Measurements from ENCODE around the gene ZNF582. TPM values are rescaled to one million over a fixed set of nuclear protein-coding genes. Genes with fewer than 3 reads are reported as not detected.

Gene ZNF582
- total RNA-seq, result 1 to 10 TPM; 2.1 to 2.6 TPM

DNA sequence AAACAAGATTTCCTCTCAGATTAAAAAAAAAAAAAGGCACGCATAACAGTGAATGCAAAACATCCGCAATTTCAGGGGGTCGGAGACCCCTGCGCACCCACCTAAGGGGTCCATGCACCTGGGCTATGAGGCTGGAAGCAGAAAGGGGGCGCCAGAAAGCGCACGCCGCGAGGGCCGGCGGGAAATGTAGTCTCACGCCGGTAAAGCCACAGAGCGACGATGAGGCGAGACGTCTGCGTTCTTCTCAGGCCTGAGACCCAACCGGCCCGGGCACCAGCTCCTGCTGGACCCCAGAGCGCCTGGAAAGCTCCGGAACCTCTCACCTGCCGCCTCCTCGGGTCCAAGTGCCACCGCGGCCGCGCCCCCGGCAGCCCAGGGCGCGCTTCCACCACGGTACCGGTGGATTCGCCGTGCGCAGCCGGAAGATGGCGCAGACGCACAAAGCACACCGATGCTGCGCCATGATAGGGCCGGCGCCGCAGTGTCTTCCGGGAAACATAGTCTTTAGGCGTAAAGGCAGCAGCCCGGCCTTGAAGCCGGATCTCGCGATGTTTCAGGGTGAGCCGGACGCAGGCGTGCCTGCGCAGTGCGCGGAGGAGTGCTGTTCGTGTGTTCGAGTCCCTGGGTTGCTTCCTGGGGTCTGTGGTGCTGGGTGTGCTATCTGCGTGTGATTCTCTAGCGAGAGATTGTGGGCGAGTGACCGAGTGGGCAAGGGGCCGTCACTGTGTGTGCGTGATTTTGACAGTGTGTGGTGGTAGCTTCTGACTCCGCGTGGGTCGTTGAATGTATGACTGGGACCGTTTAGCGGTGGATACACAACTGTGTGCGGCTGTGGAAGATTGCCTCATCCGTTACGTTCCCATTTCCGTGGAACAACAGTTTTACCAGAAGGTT is at the start of gene ZNF582:
Gene ZNF582 (minus strand): TSS at position 416 of the 894 bp plus-strand sequence. CDS start 1,782 bp downstream, outside the sequence.
- Histone ChIP-seq H3K4me3 (peak within 1 kb of the TSS; percentile 99), H3K36me3 (peaks cover 20% of the 10 kb centered on the region), H3K27me3 (replicated peaks; ENCODE audit: insufficient read depth) (no peaks in the 10 kb centered on the region), H3K27ac (peak within 1 kb of the TSS; percentile 92 to 96), H3K9me3 (peaks cover 3% of the 10 kb centered on the region), H3K4me1 (ENCODE audit: control insufficient read depth in 1 of 2, low read depth in 2 of 2) (peaks cover 9 to 14% of the 10 kb centered on the region in 2 donors)
- peak; percentile 84 for DNase-seq (ENCODE audit: low spot score)
- peak; percentile 95 for ATAC-seq (ENCODE audit: insufficient number of reproducible peaks, low FRiP score, low read depth)
- TF ChIP-seq, protein P1, sequence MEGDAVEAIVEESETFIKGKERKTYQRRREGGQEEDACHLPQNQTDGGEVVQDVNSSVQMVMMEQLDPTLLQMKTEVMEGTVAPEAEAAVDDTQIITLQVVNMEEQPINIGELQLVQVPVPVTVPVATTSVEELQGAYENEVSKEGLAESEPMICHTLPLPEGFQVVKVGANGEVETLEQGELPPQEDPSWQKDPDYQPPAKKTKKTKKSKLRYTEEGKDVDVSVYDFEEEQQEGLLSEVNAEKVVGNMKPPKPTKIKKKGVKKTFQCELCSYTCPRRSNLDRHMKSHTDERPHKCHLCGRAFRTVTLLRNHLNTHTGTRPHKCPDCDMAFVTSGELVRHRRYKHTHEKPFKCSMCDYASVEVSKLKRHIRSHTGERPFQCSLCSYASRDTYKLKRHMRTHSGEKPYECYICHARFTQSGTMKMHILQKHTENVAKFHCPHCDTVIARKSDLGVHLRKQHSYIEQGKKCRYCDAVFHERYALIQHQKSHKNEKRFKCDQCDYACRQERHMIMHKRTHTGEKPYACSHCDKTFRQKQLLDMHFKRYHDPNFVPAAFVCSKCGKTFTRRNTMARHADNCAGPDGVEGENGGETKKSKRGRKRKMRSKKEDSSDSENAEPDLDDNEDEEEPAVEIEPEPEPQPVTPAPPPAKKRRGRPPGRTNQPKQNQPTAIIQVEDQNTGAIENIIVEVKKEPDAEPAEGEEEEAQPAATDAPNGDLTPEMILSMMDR (IDR thresholded peaks at IDR 0.05), result peak; percentile 57

DNA sequence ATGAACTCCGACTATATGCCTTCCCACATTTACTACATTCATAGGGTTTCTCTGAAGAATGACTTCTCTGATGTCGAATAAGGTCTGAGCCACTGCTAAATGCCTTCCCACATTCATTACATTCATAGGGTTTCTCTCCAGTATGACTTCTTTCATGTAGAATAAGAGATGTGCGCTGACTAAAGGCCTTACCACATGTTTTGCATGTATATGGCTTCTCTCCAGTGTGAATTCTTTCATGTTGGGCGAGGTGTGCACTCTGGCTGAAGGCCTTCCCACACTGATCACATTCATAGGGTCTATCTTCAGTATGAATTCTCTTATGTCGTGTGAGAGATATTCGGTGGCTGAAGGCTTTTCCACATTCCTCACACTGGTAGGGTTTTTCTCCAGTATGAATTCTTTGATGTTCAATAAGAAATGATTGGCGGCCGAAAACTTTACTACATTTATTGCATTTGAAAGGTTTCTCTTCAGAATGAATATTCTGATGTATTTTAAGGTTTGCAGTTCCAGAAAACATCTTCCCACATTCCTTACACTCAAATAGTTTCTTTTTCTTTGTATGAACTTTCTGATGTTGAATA is 48.0 kb upstream of the ZNF582 start:
- DNase-seq (ENCODE audit: low spot score), result no peak
- Histone ChIP-seq H3K4me3 (no peak overlapping the region), H3K36me3 (peaks cover 16% of the 10 kb centered on the region), H3K27ac (no peak overlapping the region), H3K9me3 (peaks cover 84% of the 10 kb centered on the region), H3K27me3 (replicated peaks; ENCODE audit: insufficient read depth) (no peaks in the 10 kb centered on the region), H3K4me1 (ENCODE audit: control insufficient read depth in 1 of 2, low read depth in 2 of 2) (no peaks in the 10 kb centered on the region)
- TF ChIP-seq, protein P1 (IDR thresholded peaks at IDR 0.05), result no peak
- ATAC-seq (ENCODE audit: insufficient number of reproducible peaks, low FRiP score, low read depth), result no peak

DNA sequence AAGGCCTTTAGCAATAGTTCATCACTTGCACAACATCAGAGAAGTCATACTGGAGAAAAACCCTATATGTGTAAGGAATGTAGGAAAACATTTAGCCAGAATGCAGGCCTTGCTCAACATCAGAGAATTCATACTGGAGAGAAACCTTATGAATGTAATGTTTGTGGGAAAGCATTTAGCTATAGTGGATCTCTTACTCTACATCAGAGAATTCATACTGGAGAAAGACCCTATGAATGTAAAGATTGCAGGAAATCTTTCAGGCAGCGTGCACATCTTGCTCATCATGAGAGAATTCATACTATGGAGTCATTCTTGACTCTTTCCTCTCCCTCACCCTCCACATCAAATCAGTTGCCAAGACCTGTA is 30.6 kb upstream of the ZNF582 start:
- Histone ChIP-seq H3K4me3 (peak overlapping the region; percentile 12), H3K36me3 (peaks cover 37% of the 10 kb centered on the region), H3K9me3 (peaks cover 95% of the 10 kb centered on the region)

DNA sequence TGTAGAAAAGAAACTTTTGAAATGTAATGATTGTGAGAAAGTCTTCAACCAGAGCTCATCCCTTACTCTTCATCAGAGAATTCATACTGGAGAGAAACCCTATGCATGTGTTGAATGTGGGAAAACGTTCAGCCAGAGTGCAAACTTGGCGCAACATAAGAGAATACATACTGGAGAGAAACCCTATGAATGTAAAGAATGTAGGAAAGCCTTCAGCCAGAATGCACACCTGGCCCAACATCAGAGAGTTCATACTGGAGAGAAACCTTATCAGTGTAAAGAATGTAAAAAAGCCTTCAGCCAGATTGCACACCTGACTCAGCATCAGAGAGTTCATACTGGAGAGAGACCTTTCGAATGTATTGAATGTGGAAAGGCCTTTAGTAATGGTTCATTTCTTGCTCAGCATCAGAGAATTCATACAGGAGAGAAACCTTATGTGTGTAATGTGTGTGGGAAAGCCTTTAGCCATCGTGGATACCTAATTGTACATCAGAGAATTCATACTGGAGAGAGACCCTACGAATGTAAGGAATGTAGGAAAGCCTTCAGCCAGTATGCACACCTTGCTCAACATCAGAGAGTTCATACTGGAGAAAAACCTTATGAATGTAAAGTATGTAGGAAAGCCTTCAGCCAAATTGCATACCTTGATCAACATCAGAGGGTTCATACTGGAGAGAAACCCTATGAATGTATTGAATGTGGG is 30.1 kb upstream of the ZNF582 start:
- H3K9me3 ChIP-seq, result peaks cover 97% of the 10 kb centered on the region
- H3K4me3 ChIP-seq, result peak overlapping the region; percentile 12
- TF ChIP-seq, protein P1 (IDR thresholded peaks at IDR 0.05), result no peak
- H3K27me3 ChIP-seq (replicated peaks; ENCODE audit: insufficient read depth), result no peaks in the 10 kb centered on the region
- no peaks in the 10 kb centered on the region for H3K4me1 ChIP-seq (ENCODE audit: control insufficient read depth in 1 of 2, low read depth in 2 of 2)
- ATAC-seq (ENCODE audit: insufficient number of reproducible peaks, low FRiP score, low read depth), result no peak
- DNase-seq (ENCODE audit: low spot score), result no peak
- peaks cover 43% of the 10 kb centered on the region for H3K36me3 ChIP-seq
- H3K27ac ChIP-seq, result no peak overlapping the region

More for the DNA sequence above, 30.6 kb upstream of the ZNF582 start:
- H3K27me3 ChIP-seq (replicated peaks; ENCODE audit: insufficient read depth), result no peaks in the 10 kb centered on the region
- TF ChIP-seq, protein P1 (IDR thresholded peaks at IDR 0.05), result no peak
- DNase-seq (ENCODE audit: low spot score) (no peak), ATAC-seq (ENCODE audit: insufficient number of reproducible peaks, low FRiP score, low read depth) (no peak)
- H3K4me1 ChIP-seq (ENCODE audit: control insufficient read depth in 1 of 2, low read depth in 2 of 2), result no peaks in the 10 kb centered on the region
- no peak overlapping the region for H3K27ac ChIP-seq

DNA sequence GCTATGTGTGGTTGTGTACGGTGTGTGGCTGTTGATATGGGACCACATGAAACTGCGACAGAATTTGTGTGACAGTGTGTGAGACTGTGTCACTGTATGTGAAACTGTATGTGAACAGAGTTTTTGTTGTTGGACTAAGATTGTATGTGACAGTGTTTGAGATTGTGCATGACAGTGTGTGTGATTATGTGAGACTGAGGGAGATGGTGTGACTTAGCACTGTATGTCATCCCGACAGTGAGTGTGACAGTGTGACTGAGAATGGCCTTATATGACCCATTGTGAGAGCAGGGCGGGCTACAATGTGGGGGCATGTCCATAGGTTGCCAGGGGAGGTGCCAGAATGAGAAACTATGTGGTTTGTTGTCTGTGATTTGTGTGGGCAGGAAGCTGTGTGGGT is 11.7 kb upstream of the ZNF582 start:
- Histone ChIP-seq H3K27me3 (replicated peaks; ENCODE audit: insufficient read depth) (no peaks in the 10 kb centered on the region), H3K4me1 (ENCODE audit: control insufficient read depth in 1 of 2, low read depth in 2 of 2) (peaks cover 6 to 17% of the 10 kb centered on the region in 2 donors), H3K27ac (no peak overlapping the region), H3K36me3 (peaks cover 27% of the 10 kb centered on the region), H3K9me3 (peaks cover 23% of the 10 kb centered on the region), H3K4me3 (peak overlapping the region; percentile 76)
- TF ChIP-seq, protein P1 (IDR thresholded peaks at IDR 0.05), result no peak
- ATAC-seq (ENCODE audit: insufficient number of reproducible peaks, low FRiP score, low read depth) (no peak), DNase-seq (ENCODE audit: low spot score) (no peak)
